ENCODE results near the gene SEMA5A. TPM values are rescaled to one million over a fixed set of nuclear protein-coding genes. Genes with fewer than 3 reads are reported as not detected.

SEMA5A gene
- total RNA-seq, 4 donors from 2014 or later = 0.46 to 3.2 (median 1.7) TPM

GRCh38 chr5:9320652-9321051 lies 225.2 kb downstream of the SEMA5A start:
- intact Hi-C loops (cut with DNase I; ENCODE audit: low total_unique reads) (no loop called here), in situ Hi-C loops (cut with MboI; ENCODE audit: low sequenced_read_pairs in 4 of 4) (no loop called here)
- no peak overlapping the region for H3K27ac ChIP-seq
- H3K9me3 ChIP-seq = no peaks in the 10 kb centered on the region
- DNase-seq (no peak), ATAC-seq (no peak)
- TF ChIP-seq CTCF (IDR thresholded peaks at IDR 0.05 in 4 of 5, conservative IDR thresholded peaks at IDR 0.05 in 1 of 5) (no peak), POLR2A (IDR thresholded peaks at IDR 0.05) (no peak)
- H3K4me3 ChIP-seq = no peak overlapping the region
- H3K27me3 ChIP-seq = no peaks in the 10 kb centered on the region
- no peaks in the 10 kb centered on the region for H3K36me3 ChIP-seq
- H3K4me1 ChIP-seq = no peaks in the 10 kb centered on the region

- DNase-seq (no peak), ATAC-seq (no peak)
- Histone ChIP-seq H3K4me3 (no peak overlapping the region), H3K27me3 (no peaks in the 10 kb centered on the region), H3K27ac (no peak overlapping the region), H3K9me3 (no peaks in the 10 kb centered on the region), H3K4me1 (no peaks in the 10 kb centered on the region), H3K36me3 (no peaks in the 10 kb centered on the region)
- in situ Hi-C loops (cut with MboI; ENCODE audit: low sequenced_read_pairs in 4 of 4) (no loop called here), intact Hi-C loops (cut with DNase I; ENCODE audit: low total_unique reads) (no loop called here)
- no peak for TF ChIP-seq POLR2A (IDR thresholded peaks at IDR 0.05)
- no peak for TF ChIP-seq CTCF (IDR thresholded peaks at IDR 0.05 in 4 of 5, conservative IDR thresholded peaks at IDR 0.05 in 1 of 5)
Observed at GRCh38 chr5:9318031-9318430, 227.8 kb downstream of the SEMA5A start.

- Histone ChIP-seq H3K4me1 (no peaks in the 10 kb centered on the region), H3K4me3 (no peak overlapping the region)
Observed at GRCh38 chr5:9316733-9317132, 229.1 kb downstream of the SEMA5A start.

GRCh38 chr5:9316041-9316440 lies 229.8 kb downstream of the SEMA5A start:
- intact Hi-C loops (cut with DNase I; ENCODE audit: low total_unique reads) (no loop called here), in situ Hi-C loops (cut with MboI; ENCODE audit: low sequenced_read_pairs in 4 of 4) (no loop called here)
- no peak for ATAC-seq
- DNase-seq = no peak
- Histone ChIP-seq H3K27ac (no peak overlapping the region), H3K9me3 (no peaks in the 10 kb centered on the region), H3K36me3 (no peaks in the 10 kb centered on the region), H3K4me1 (no peaks in the 10 kb centered on the region), H3K27me3 (no peaks in the 10 kb centered on the region), H3K4me3 (no peak overlapping the region)
- TF ChIP-seq CTCF (IDR thresholded peaks at IDR 0.05 in 4 of 5, conservative IDR thresholded peaks at IDR 0.05 in 1 of 5) = no peak
- no peak for TF ChIP-seq POLR2A (IDR thresholded peaks at IDR 0.05)

More at GRCh38 chr5:9316733-9317132, 229.1 kb downstream of the SEMA5A start:
- Histone ChIP-seq H3K27me3 (no peaks in the 10 kb centered on the region), H3K9me3 (no peaks in the 10 kb centered on the region), H3K36me3 (no peaks in the 10 kb centered on the region), H3K27ac (no peak overlapping the region)
- DNase-seq (no peak), ATAC-seq (no peak)
- intact Hi-C loops (cut with DNase I; ENCODE audit: low total_unique reads) = no loop called here
- no peak for TF ChIP-seq CTCF (IDR thresholded peaks at IDR 0.05 in 4 of 5, conservative IDR thresholded peaks at IDR 0.05 in 1 of 5)
- TF ChIP-seq POLR2A (IDR thresholded peaks at IDR 0.05) = no peak
- in situ Hi-C loops (cut with MboI; ENCODE audit: low sequenced_read_pairs in 4 of 4) = no loop called here

- no peaks in the 10 kb centered on the region for H3K9me3 ChIP-seq
- DNase-seq (no peak), ATAC-seq (no peak)
- H3K27ac ChIP-seq = no peak overlapping the region
- no peak overlapping the region for H3K4me3 ChIP-seq
- no peaks in the 10 kb centered on the region for H3K27me3 ChIP-seq
- in situ Hi-C loops (cut with MboI; ENCODE audit: low sequenced_read_pairs in 4 of 4) (no loop called here), intact Hi-C loops (cut with DNase I; ENCODE audit: low total_unique reads) (no loop called here)
- TF ChIP-seq CTCF (IDR thresholded peaks at IDR 0.05 in 4 of 5, conservative IDR thresholded peaks at IDR 0.05 in 1 of 5) (no peak), POLR2A (IDR thresholded peaks at IDR 0.05) (no peak)
- H3K36me3 ChIP-seq = no peaks in the 10 kb centered on the region
- no peaks in the 10 kb centered on the region for H3K4me1 ChIP-seq
Observed at GRCh38 chr5:9314558-9314957, 231.3 kb downstream of the SEMA5A start.

Measured in gastrocnemius medialis (tissue), 4 donors.